VCaP (cell line): ENCODE measurements around the gene BTG1.

Source experiments
- H3K27ac ChIP-seq: fragments of 450-650 bp; 2 replicates; pipeline ENCODE4 v1.5.1; 2017
- TF ChIP-seq, protein P1 (sequence below): fragments of 450-650 bp; conservative IDR thresholded peaks from 2 replicates; pipeline ENCODE4 v1.5.1; 2017; ENCODE audit warnings: mild to moderate bottlenecking, moderate library complexity

Gene BTG1

GRCh38 chr12:92164712-92165111, 19.1 kb upstream of the BTG1 start:
- H3K27ac ChIP-seq = no peak overlapping the region
- TF ChIP-seq, protein P1, sequence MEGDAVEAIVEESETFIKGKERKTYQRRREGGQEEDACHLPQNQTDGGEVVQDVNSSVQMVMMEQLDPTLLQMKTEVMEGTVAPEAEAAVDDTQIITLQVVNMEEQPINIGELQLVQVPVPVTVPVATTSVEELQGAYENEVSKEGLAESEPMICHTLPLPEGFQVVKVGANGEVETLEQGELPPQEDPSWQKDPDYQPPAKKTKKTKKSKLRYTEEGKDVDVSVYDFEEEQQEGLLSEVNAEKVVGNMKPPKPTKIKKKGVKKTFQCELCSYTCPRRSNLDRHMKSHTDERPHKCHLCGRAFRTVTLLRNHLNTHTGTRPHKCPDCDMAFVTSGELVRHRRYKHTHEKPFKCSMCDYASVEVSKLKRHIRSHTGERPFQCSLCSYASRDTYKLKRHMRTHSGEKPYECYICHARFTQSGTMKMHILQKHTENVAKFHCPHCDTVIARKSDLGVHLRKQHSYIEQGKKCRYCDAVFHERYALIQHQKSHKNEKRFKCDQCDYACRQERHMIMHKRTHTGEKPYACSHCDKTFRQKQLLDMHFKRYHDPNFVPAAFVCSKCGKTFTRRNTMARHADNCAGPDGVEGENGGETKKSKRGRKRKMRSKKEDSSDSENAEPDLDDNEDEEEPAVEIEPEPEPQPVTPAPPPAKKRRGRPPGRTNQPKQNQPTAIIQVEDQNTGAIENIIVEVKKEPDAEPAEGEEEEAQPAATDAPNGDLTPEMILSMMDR = no peak

DNA sequence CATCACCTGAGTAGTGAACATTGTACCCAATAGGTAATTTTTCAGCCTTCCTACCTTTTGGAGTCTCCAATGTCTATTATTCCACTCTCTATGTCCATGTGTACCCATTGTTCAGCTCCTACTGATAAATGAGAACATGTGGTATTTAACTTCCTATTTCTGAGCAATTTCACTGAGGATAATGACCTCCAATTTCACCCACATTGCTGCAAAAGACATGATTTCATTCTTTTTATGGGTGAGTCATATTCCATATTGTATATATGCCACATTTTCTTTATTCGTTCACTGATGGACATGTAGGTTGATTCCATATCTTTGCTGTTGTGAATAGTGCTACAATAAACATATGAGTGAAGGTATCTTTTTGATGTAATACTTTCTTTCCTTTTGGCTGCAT, 16.4 kb upstream of the BTG1 start:
- TF ChIP-seq, protein P1 = no peak
- H3K27ac ChIP-seq = no peak overlapping the region

DNA sequence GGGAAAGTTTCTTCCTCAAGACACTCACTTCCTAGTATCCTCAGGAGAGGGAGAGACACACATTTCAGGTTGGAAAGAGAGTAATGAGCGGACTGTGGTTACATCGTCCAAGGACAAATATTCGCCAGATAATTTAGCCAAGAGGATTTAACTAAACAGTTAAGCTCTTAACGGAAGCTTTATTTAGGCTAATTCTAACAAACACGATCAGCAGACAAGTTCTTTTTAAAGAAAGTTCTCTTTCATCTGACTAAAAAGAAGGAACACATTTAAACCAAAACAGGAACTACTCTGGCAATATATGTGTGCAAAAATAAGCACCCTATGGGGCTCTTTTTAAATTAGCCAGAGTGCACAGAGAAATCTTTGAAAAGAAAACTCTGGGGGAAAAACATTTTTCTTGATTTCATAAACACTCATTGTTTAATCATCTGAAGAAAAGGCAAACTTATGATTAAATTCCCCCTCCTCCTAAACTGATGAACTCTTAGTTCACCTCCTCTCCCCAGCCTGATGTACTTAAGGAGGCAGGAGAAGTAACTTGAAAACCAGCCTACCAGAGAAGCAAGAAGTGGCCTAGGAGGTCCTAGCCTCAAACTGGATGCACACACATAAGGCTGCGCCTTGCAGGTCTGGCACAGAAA, 13.3 kb upstream of the BTG1 start:
- H3K27ac ChIP-seq = no peak overlapping the region

GRCh38 chr12:92156704-92157395, 11.2 kb upstream of the BTG1 start:
- TF ChIP-seq, protein P1 = no peak
- H3K27ac ChIP-seq = no peak overlapping the region

More for the DNA sequence above, 13.3 kb upstream of the BTG1 start:
- TF ChIP-seq, protein P1 = no peak

DNA sequence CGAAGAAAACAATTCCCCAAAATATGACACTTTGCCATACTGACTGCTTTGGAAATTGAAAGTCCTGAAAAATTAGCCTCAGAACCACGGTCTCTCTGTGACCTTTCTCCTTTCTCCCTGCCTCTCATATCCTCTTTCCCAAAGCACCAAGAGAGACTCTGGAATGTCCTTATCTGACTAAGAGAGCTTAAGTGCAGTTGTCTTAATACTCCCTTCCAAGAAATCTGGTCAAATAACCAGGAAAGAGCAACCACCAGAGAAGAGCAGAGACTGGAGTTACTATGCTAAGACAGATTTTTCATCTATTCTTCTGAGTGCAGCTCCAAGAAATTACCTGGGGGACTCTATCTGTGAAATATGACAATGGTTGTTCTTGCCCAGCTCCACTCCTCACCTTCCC, 10.5 kb upstream of the BTG1 start:
- TF ChIP-seq, protein P1 = no peak
- H3K27ac ChIP-seq = no peak overlapping the region

GRCh38 chr12:92155733-92156132, 10.1 kb upstream of the BTG1 start:
- no peak overlapping the region for H3K27ac ChIP-seq
- TF ChIP-seq, protein P1 = no peak

- TF ChIP-seq, protein P1 = no peak
- no peak overlapping the region for H3K27ac ChIP-seq
Observed at GRCh38 chr12:92151916-92152315, 6.3 kb upstream of the BTG1 start.
